HCT116 (cell line): ENCODE measurements around the gene MLX. TPM values are rescaled to one million over a fixed set of nuclear protein-coding genes. Genes with fewer than 3 reads are reported as not detected.

ENCODE experiments used
- CEBPB ChIP-seq: IDR thresholded peaks from 2 replicates; pipeline ENCODE4 v1.6.1; 2012; ENCODE audit warnings: low read depth
- ELF1 ChIP-seq: IDR thresholded peaks from 2 replicates; pipeline ENCODE4 v1.6.1; 2012; ENCODE audit warnings: low read depth, borderline replicate concordance
- EZH2 ChIP-seq: fragments of 200-600 bp; sonication (generic); IDR thresholded peaks from 2 replicates; pipeline ENCODE4 v1.6.1; 2017; ENCODE audit warnings: antibody characterized with exemption, mixed run types
- EZH2phosphoT487 ChIP-seq: fragments of 200-600 bp; IDR thresholded peaks from 2 replicates; pipeline ENCODE4 v1.6.1; 2018; ENCODE audit warnings: antibody characterized with exemption, borderline replicate concordance
- JUND ChIP-seq: IDR thresholded peaks from 2 replicates; pipeline ENCODE4 v1.6.1; 2012
- MAX ChIP-seq: IDR thresholded peaks from 2 replicates; pipeline ENCODE4 v1.6.1; 2012
- RAD21 ChIP-seq: IDR thresholded peaks from 2 replicates; pipeline ENCODE4 v1.6.1; 2012; ENCODE audit warnings: low read depth, mild to moderate bottlenecking
- REST ChIP-seq: IDR thresholded peaks from 2 replicates; pipeline ENCODE4 v1.6.1; 2012; ENCODE audit warnings: low read depth
- SIN3A ChIP-seq: IDR thresholded peaks from 2 replicates; pipeline ENCODE4 v1.6.1; 2012; ENCODE audit warnings: low read depth
- SRF ChIP-seq: IDR thresholded peaks from 2 replicates; pipeline ENCODE4 v1.6.1; 2012; ENCODE audit warnings: low read depth
- ZBTB33 ChIP-seq: IDR thresholded peaks from 2 replicates; pipeline ENCODE4 v1.6.1; 2011; ENCODE audit warnings: mild to moderate bottlenecking, low read length, moderate library complexity; ENCODE audit not compliant: insufficient replicate concordance; ENCODE audit errors: extremely low read depth
- ZFX ChIP-seq: fragments of 450-650 bp; IDR thresholded peaks from 2 replicates; pipeline ENCODE4 v1.6.1; 2017
- ZNF274 ChIP-seq: fragments of 200-500 bp; sonication (Bioruptor generic); IDR thresholded peaks from 2 replicates; pipeline ENCODE4 v1.6.1; 2014; ENCODE audit warnings: mild to moderate bottlenecking, low read depth, low read length, inconsistent platforms
- total RNA-seq: library from RNA; stranded (reverse); gene quantifications from one replicate; pipeline ENCODE4 v1.2.1, GENCODE V29; 2021; ENCODE audit not compliant: unreplicated experiment

MLX gene
- total RNA-seq, 1 experiment from 2014 or later: 47.9 TPM

GRCh38 chr17:42577532-42578281, 10.8 kb downstream of the MLX start, which contains the start of gene PSMC3IP (continued):
- TF ChIP-seq ZBTB33 (peak; percentile 67), MAX (peak; percentile 50), CEBPB (no peak), EZH2phosphoT487 (no peak), RAD21 (no peak), EZH2 (no peak), ZFX (peak; percentile 74), SRF (peak; percentile 58), ELF1 (no peak), SIN3A (peak; percentile 88), JUND (no peak), ZNF274 (no peak), REST (no peak)
- TF ChIP-seq, all 23 proteins: peak for 10
